GM12878 (cell line): ENCODE data around the gene ELN. TPM values are rescaled to one million over a fixed set of nuclear protein-coding genes. Genes with fewer than 3 reads are reported as not detected.

Experiments
- ATAC-seq: fragments of 200-7000 bp; cut with Tn5 transposase; 3 replicates; pipeline ENCODE4 v1.9.1; 2020; ENCODE audit warnings: mild to moderate bottlenecking, moderate library complexity
- BruUV-seq: library from RNA; stranded (reverse); fragments of 400-500 nt; replicated peaks from 2 replicates; lab custom pipeline; 2021; lab: Mats Ljungman, UMichigan
- CTCF ChIA-PET: fragments of 300-600 bp; sonication (Branson Sonifier 250); formaldehyde crosslinking; extraction: SDS; loops from one replicate; lab custom pipeline; 2021; ENCODE audit warnings: inconsistent platforms; lab: Yijun Ruan, JAX
- POLR2A ChIA-PET: fragments of 350-600 bp; formaldehyde crosslinking; extraction: SDS; loops from one replicate; lab custom pipeline; 2021; ENCODE audit warnings: inconsistent platforms; lab: Charles Lee
- RAD21 ChIA-PET: fragments of 300-600 bp; sonication (Branson Sonifier 250); formaldehyde crosslinking; loops from one replicate; lab custom pipeline; 2023; ENCODE audit warnings: antibody characterized with exemption; ENCODE audit not compliant: unreplicated experiment; lab: Charles Lee
- SMC1A ChIA-PET: fragments of 300-600 bp; sonication (Branson Sonifier 250); formaldehyde crosslinking; loops from one replicate; lab custom pipeline; 2023; ENCODE audit not compliant: unreplicated experiment, uncharacterized antibody; lab: Charles Lee
- DNase-seq: peaks from one replicate; pipeline ENCODE4 v3.0.0-alpha.2; 2011; ENCODE audit warnings: low read depth, low spot score
- FAIRE-seq: peaks from 3 replicates; lab custom pipeline; 2011; peaks lifted over from hg19 to GRCh38; lab: Jason Lieb, UNC
- H2AFZ ChIP-seq: 2 replicates; pipeline ENCODE4 v1.6.0; 2011; ENCODE audit warnings: low read depth, low read length, control low read depth; ENCODE audit not compliant: control insufficient read depth
- H3K27ac ChIP-seq: 2 replicates; pipeline ENCODE4 v1.5.1; 2011; ENCODE audit warnings: control low read depth; ENCODE audit not compliant: control insufficient read depth, insufficient read depth
- H3K27me3 ChIP-seq, 2 experiments: replicated peaks in 1 of 2; 2 replicates each; pipeline versions ENCODE4 v1.6.0 to v1.6.1; 2011; ENCODE audit warnings: low read length in 1 of 2; ENCODE audit not compliant: control insufficient read depth in 2 of 2, insufficient read depth in 2 of 2
- H3K36me3 ChIP-seq, 2 experiments: 2 replicates each; pipeline ENCODE4 v1.5.1; 2011; ENCODE audit warnings: low read length in 1 of 2; ENCODE audit not compliant: control insufficient read depth in 2 of 2, insufficient read depth in 2 of 2
- H3K4me1 ChIP-seq: 2 replicates; pipeline ENCODE4 v1.6.1; 2011; ENCODE audit warnings: mild to moderate bottlenecking, low read length, moderate library complexity, mixed read lengths; ENCODE audit not compliant: control insufficient read depth, insufficient read depth
- H3K4me2 ChIP-seq: 2 replicates; pipeline ENCODE4 v1.6.0; 2011; ENCODE audit warnings: control low read depth; ENCODE audit not compliant: control insufficient read depth, insufficient read depth
- H3K4me3 ChIP-seq: fragments of 200-600 bp; sonication (generic); 2 replicates; pipeline ENCODE4 v1.5.1; 2016
- H3K79me2 ChIP-seq: 2 replicates; pipeline ENCODE4 v1.6.0; 2011; ENCODE audit warnings: low read length; ENCODE audit not compliant: control insufficient read depth, insufficient read depth
- H3K9ac ChIP-seq: 2 replicates; pipeline ENCODE4 v1.8.0; 2011; ENCODE audit warnings: low read length, control low read depth, mixed read lengths; ENCODE audit not compliant: control insufficient read depth, insufficient read depth
- H3K9me3 ChIP-seq: replicated peaks from 3 replicates; pipeline ENCODE4 v1.5.1; 2011; ENCODE audit warnings: mild to moderate bottlenecking, low read length; ENCODE audit not compliant: control insufficient read depth, insufficient read depth
- H4K20me1 ChIP-seq: 2 replicates; pipeline ENCODE4 v1.6.0; 2011; ENCODE audit not compliant: control insufficient read depth, insufficient read depth
- DPF2 ChIP-seq: fragments of 450-650 bp; IDR thresholded peaks from 2 replicates; pipeline ENCODE4 v1.6.1; 2017; ENCODE audit warnings: mild to moderate bottlenecking
- EZH2 ChIP-seq: IDR thresholded peaks from 2 replicates; pipeline ENCODE4 v1.6.1; 2012; ENCODE audit warnings: low read depth, mild to moderate bottlenecking, control low read depth, inconsistent platforms, low read length, borderline replicate concordance; ENCODE audit not compliant: control insufficient read depth
- HDAC6 ChIP-seq: fragments of 200-600 bp; sonication (generic); IDR thresholded peaks from one replicate; pipeline ENCODE4 v1.8.0; 2017; ENCODE audit warnings: antibody characterized with exemption; ENCODE audit not compliant: unreplicated experiment
- MTA2 ChIP-seq: fragments of 450-650 bp; IDR thresholded peaks from 2 replicates; pipeline ENCODE4 v1.6.1; 2016; ENCODE audit warnings: low read depth, mild to moderate bottlenecking, moderate library complexity
- NBN ChIP-seq: fragments of 450-650 bp; IDR thresholded peaks from 2 replicates; pipeline ENCODE4 v1.6.1; 2016
- NFIC ChIP-seq: IDR thresholded peaks from 2 replicates; pipeline ENCODE4 v1.6.1; 2012; ENCODE audit warnings: low read depth, mild to moderate bottlenecking, inconsistent platforms, low read length, moderate library complexity
- NR2C1 ChIP-seq: fragments of 450-650 bp; IDR thresholded peaks from 2 replicates; pipeline ENCODE4 v1.6.1; 2017; ENCODE audit warnings: antibody characterized with exemption, mild to moderate bottlenecking, moderate library complexity
- PAX8 ChIP-seq: fragments of 450-650 bp; IDR thresholded peaks from 2 replicates; pipeline ENCODE4 v1.6.1; 2017; ENCODE audit warnings: mild to moderate bottlenecking, moderate library complexity
- SMAD5 ChIP-seq: IDR thresholded peaks from 2 replicates; pipeline ENCODE4 v1.6.1; 2016; ENCODE audit warnings: antibody characterized with exemption, low read depth
- SMARCA5 ChIP-seq: fragments of 450-650 bp; IDR thresholded peaks from 2 replicates; pipeline ENCODE4 v1.6.1; 2017; ENCODE audit warnings: mild to moderate bottlenecking
- SMC3 ChIP-seq: IDR thresholded peaks from 2 replicates; pipeline ENCODE4 v1.6.1; 2011; ENCODE audit warnings: low read length, improper control_type of control experiment, borderline replicate concordance
- SPI1 ChIP-seq: IDR thresholded peaks from 2 replicates; pipeline ENCODE4 v1.6.1; 2011; ENCODE audit warnings: low read depth, mild to moderate bottlenecking, low read length, moderate library complexity, borderline replicate concordance; ENCODE audit not compliant: insufficient read depth
- SRF ChIP-seq, 2 experiments: IDR thresholded peaks; 2 replicates each; pipeline ENCODE4 v1.6.1; 2011; ENCODE audit warnings: low read depth in 2 of 2, low read length in 2 of 2, mild to moderate bottlenecking in 1 of 2, moderate library complexity in 1 of 2
- TCF7 ChIP-seq: IDR thresholded peaks from 2 replicates; pipeline ENCODE4 v1.6.1; 2014; ENCODE audit warnings: antibody characterized with exemption, borderline replicate concordance
- WGBS: methylation state at CpG from one replicate; pipeline ENCODE4 v1.1.6; 2016; ENCODE audit warnings: low lambda C conversion rate; ENCODE audit not compliant: insufficient replicate concordance, insufficient coverage; ENCODE audit errors: missing lambda C conversion rate; 5-methylcytosine and 5-hydroxymethylcytosine counted together
- in situ Hi-C: fragments of 300-500 bp; cut with MboI; formaldehyde crosslinking; loops from 9 replicates; pipeline ENCODE4 v1.14.3; 2018; ENCODE audit warnings: mixed read lengths
- intact Hi-C: fragments of 100-400 bp; cut with micrococcal nuclease; formaldehyde crosslinking; loops from one replicate; pipeline ENCODE4 v1.14.2; 2022; ENCODE audit not compliant: unreplicated experiment
- polyA plus RNA-seq, 11 experiments: library from polyadenylated mRNA; depleted of rRNA in 4 of 11; unstranded in 6 of 11; stranded (reverse) in 5 of 11; fragments of >200 nt; fragmentation: Nextera tagmentation in 4 of 11; fragmentation: Illumina TruSeq in 1 of 11; extraction: Ambion mirVana in 4 of 11; extraction: Trizol in 1 of 11; gene quantifications; 1 replicate in 1 of 11; 2 replicates in 10 of 11; pipeline versions ENCODE4 v1.2.1 to v1.2.3, GENCODE V29; 2011 to 2016; ENCODE audit warnings: inconsistent platforms in 2 of 11, missing spikeins in 2 of 11, low read depth in 1 of 11
- total RNA-seq, 4 experiments: library from RNA; depleted of rRNA in 3 of 4; stranded (reverse); fragments of >200 nt in 3 of 4; fragmentation: Illumina TruSeq in 1 of 4; extraction: Trizol in 1 of 4; gene quantifications; 2 replicates each; pipeline versions ENCODE4 v1.2.1 to v1.2.3, GENCODE V29; 2013 to 2021
- TF ChIP-seq, protein P1 (sequence below): fragments of 450-650 bp; IDR thresholded peaks from 2 replicates; pipeline ENCODE4 v1.6.1; 2016; ENCODE audit warnings: mild to moderate bottlenecking

Gene ELN
- total and polyA plus RNA-seq, 10 of the 15 experiments (the other 5 are each of a cell fraction or from before 2014, with no cell fraction given) = 0.08 to 0.27 (median 0.23) TPM; not detected in 7

DNA sequence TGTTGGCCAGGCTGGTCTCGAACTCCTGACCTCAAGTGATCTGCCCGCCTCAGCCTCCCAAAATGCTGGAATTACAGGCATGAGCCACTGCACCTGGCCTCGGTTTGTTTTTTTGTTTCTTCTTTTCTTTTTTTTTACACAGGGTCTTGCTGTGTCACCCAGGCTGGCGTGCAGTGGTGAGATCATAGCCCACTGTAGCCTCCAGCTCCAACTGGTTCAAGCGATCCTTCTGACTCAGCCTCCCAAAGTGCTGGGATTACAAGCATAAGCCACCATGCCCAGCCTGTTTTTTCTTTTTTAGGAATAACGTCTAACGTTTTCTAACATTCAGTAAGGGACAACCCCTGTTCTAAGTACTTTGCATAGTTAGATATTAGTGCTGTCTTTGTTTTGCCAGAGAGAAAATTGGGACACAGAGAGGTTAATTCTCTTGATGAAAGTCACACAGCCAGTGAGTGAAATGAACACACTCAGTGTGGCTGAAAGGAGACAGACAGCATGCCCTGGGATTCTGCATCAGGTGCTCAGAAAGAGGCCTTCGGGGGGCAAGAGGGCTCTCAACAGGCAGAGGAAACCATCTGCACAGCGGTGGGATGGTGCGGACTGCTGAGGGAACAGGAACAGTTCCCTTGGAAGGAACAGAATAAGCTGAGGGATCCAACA lies 59.9 kb downstream of the ELN start:
- 74% methylated on average over 10 of the region's 10 CpGs for WGBS
- DNase-seq (no peak), ATAC-seq (no peak), FAIRE-seq (no peak)
- ChIA-PET RAD21 (no interaction called here), POLR2A (interaction anchor here (1.0 kb wide), 1 partner anchor 13 kb away, joined by 5 read pairs; no protein-coding TSS in a partner anchor), SMC1A (interaction anchor here (0.6 to 2.0 kb wide), 2 partner anchors 13 to 15 kb away, joined by 4 to 6 read pairs; no protein-coding TSS in a partner anchor), CTCF (interaction anchor here (0.6 kb wide), 1 partner anchor 29 kb away, joined by 3 read pairs; no protein-coding TSS in a partner anchor)
- H3K36me3 ChIP-seq = peaks cover 0 to 8% of the 10 kb centered on the region in 2 experiments; a peak in 1 of 4 replicates
- peaks cover 23% of the 10 kb centered on the region for H3K4me1 ChIP-seq
- no peak overlapping the region for H3K9ac ChIP-seq
- no peak overlapping the region for H3K4me2 ChIP-seq
- no peak overlapping the region for H2AFZ ChIP-seq
- H3K4me3 ChIP-seq = no peak overlapping the region
- in situ Hi-C loops = loop anchor here (10.0 kb wide), 1 partner anchor 87 kb away; the partner anchor contains the start of gene EIF4H
- H3K27ac ChIP-seq = no peak overlapping the region
- no peaks in the 10 kb centered on the region for H3K9me3 ChIP-seq
- no TSS peak for BruUV-seq
- TF ChIP-seq SPI1 (no peak), SMARCA5 (0 out of 2 replicates have a peak, but pooled peaks have one; percentile 17), NFIC (no peak)
- no peaks in the 10 kb centered on the region for H3K27me3 ChIP-seq
- no peaks in the 10 kb centered on the region for H4K20me1 ChIP-seq
- H3K79me2 ChIP-seq = peaks cover 10% of the 10 kb centered on the region
- intact Hi-C loops = no loop called here

DNA sequence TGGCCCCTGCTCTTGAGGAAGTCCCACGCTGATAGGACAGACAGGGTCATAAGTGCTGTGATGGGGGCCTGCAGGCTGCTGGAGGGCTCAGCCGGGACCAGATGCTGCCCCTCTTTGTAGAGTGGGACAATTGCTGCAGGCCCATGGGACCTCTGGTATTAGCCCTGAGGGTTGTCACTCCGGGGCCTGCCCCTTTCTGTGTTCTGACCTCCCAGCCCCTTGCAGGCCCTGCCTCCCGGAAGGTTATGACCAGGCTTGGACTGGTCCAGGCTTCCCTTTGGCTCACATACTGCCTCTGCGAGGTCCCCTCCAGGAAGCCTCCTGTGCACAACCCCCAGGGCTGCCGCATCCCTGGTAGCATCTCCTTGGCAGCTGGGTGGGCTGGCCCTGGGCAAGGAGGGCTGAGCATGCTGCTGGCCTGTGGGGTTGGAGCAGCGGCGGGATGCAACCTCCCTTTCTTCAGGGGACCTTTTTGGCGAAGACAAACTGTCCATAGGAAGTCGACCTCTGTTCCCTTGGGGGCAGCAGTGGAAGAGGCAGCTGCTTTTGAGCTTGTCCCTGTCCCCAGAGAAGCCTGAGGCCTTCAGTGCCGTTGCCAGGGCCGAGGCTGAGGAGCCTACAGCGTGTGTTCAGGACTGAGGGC lies 64.5 kb downstream of the ELN start:
- Histone ChIP-seq H3K36me3 (peaks cover 8 to 9% of the 10 kb centered on the region in 2 experiments), H4K20me1 (no peaks in the 10 kb centered on the region), H3K27me3 (no peaks in the 10 kb centered on the region), H3K4me1 (peaks cover 26% of the 10 kb centered on the region), H3K4me2 (peak overlapping the region; percentile 100), H3K9me3 (no peaks in the 10 kb centered on the region; the same call in 2 of the 3 replicates), H2AFZ (peak overlapping the region; percentile 67), H3K27ac (peak overlapping the region; percentile 94), H3K9ac (peak overlapping the region; percentile 87), H3K79me2 (peaks cover 32% of the 10 kb centered on the region), H3K4me3 (peak overlapping the region; percentile 80)
- WGBS = 2% methylated on average over 13 of the region's 13 CpGs
- no peak for DNase-seq
- BruUV-seq = no TSS peak
- ChIA-PET RAD21 (interaction anchor here (0.6 to 2.9 kb wide), 4 partner anchors 8 to 114 kb away, joined by 3 to 10 read pairs (median 6); partner anchors contain the start of gene LIMK1), CTCF (interaction anchor here (0.6 to 2.4 kb wide), 4 partner anchors 9 to 91 kb away, joined by 3 to 7 read pairs (median 4); no protein-coding TSS in a partner anchor), POLR2A (interaction anchor here (0.5 to 2.5 kb wide), 6 partner anchors 8 to 553 kb away, joined by 3 to 13 read pairs (median 6); partner anchors contain the start of genes EIF4H, LIMK1 and TBL2), SMC1A (interaction anchor here (0.6 to 1.4 kb wide), 3 partner anchors 8 to 14 kb away, joined by 3 to 8 read pairs (median 4); no protein-coding TSS in a partner anchor)
- intact Hi-C loops = no loop called here
- no peak for FAIRE-seq
- ATAC-seq = peak; percentile 62
- in situ Hi-C loops = no loop called here
- TF ChIP-seq NR2C1 (0 out of 2 replicates have a peak, but pooled peaks have one; percentile 13), MTA2 (no peak), SMAD5 (peak; percentile 18; the same call in 1 of the 2 replicates), TCF7 (no peak), NBN (0 out of 2 replicates have a peak, but pooled peaks have one; percentile 39), DPF2 (no peak; the same call in 1 of the 2 replicates), HDAC6 (no peak), EZH2 (no peak), SRF (IDR thresholded peaks at IDR 0.05; ENCODE audit: low read depth in 2 of 2, low read length in 2 of 2) (0 out of 4 replicates have a peak, but pooled peaks of 1 of the 2 experiments have one; percentile 7), SMC3 (no peak), PAX8 (no peak)
- TF ChIP-seq, protein P1, sequence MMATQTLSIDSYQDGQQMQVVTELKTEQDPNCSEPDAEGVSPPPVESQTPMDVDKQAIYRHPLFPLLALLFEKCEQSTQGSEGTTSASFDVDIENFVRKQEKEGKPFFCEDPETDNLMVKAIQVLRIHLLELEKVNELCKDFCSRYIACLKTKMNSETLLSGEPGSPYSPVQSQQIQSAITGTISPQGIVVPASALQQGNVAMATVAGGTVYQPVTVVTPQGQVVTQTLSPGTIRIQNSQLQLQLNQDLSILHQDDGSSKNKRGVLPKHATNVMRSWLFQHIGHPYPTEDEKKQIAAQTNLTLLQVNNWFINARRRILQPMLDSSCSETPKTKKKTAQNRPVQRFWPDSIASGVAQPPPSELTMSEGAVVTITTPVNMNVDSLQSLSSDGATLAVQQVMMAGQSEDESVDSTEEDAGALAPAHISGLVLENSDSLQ = peak; percentile 65; the same call in 1 of the 2 replicates
